Adrenal gland (tissue), 12 donors: Measurements from ENCODE around the gene LRRC10B. TPM values are rescaled to one million over a fixed set of nuclear protein-coding genes. Genes with fewer than 3 reads are reported as not detected.
A peak's percentile ranks its signal among the peaks of the same experiment; 100 is the strongest.

Experiments
- DNase-seq, 7 donors: peaks; one replicate each; pipeline ENCODE4 v3.0.0-alpha.2; 2019 to 2020
- H3K27ac ChIP-seq, 5 donors: fragments of 200-600 bp; sonication (generic) in 4 of 5; 1 replicate in 3 of 5; 2 replicates in 2 of 5; pipeline versions ENCODE4 v1.5.1 to v1.8.0; 2016 to 2020; ENCODE audit warnings: mild to moderate bottlenecking in 1 of 5
- H3K27me3 ChIP-seq: fragments of 200-600 bp; 2 replicates; pipeline ENCODE4 v1.8.0; 2021
- H3K36me3 ChIP-seq, 2 donors: fragments of 200-600 bp; replicated peaks in 1 of 2; 1 replicate in 1 of 2; 2 replicates in 1 of 2; pipeline versions ENCODE4 v1.5.1 to v1.8.0; 2018 to 2022
- H3K4me1 ChIP-seq, 2 donors: fragments of 200-600 bp; replicated peaks in 1 of 2; 1 replicate in 1 of 2; 2 replicates in 1 of 2; pipeline versions ENCODE4 v1.5.1 to v1.8.0; 2018 to 2021
- H3K4me3 ChIP-seq, 4 donors: fragments of 200-600 bp; sonication (generic) in 3 of 4; one replicate each; pipeline ENCODE4 v1.5.1; 2016 to 2018
- H3K9me3 ChIP-seq, 3 donors: fragments of 200-600 bp; sonication (generic) in 1 of 3; replicated peaks in 1 of 3; 1 replicate in 2 of 3; 2 replicates in 1 of 3; pipeline versions ENCODE4 v1.5.1 to v1.8.0; 2016 to 2021
- CTCF ChIP-seq, 6 experiments: fragments of 450-650 bp in 4 of 6; fragments of 200-600 bp in 2 of 6; sonication (generic) in 1 of 6; IDR thresholded peaks; 1 replicate in 5 of 6; 2 replicates in 1 of 6; pipeline versions ENCODE4 v1.5.1 to v1.8.0; 2016 to 2021; ENCODE audit warnings: antibody characterized with exemption in 6 of 6, mild to moderate bottlenecking in 2 of 6, moderate library complexity in 1 of 6
- POLR2A ChIP-seq, 2 donors: fragments of 450-650 bp; IDR thresholded peaks; one replicate each; pipeline ENCODE4 v1.6.1; 2017; ENCODE audit warnings: antibody characterized with exemption in 2 of 2, mild to moderate bottlenecking in 2 of 2, moderate library complexity in 1 of 2
- WGBS, 4 donors: extraction: QIAGEN DNeasy Blood & Tissue Kit in 2 of 4; methylation state at CpG; one replicate each; pipeline versions ENCODE4 v1.1.5 to v1.1.7; 2013 to 2017; 5-methylcytosine and 5-hydroxymethylcytosine counted together
- intact Hi-C, 2 donors: fragments of 100-400 bp; cut with DNase I; formaldehyde crosslinking; loops; one replicate each; pipeline versions ENCODE4 v1.14.1 to v1.15.0; 2022 to 2023
- polyA plus RNA-seq, 3 donors: library from polyadenylated mRNA; stranded (reverse); fragments of 200-250 nt in 2 of 3; fragments of 350-450 nt in 1 of 3; fragmentation: Illumina TruSeq in 1 of 3; extraction: RNeasy Lipid Tissue Mini Kit (QIAGEN cat#74804) in 1 of 3; gene quantifications; one replicate each; pipeline ENCODE4 v1.2.3, GENCODE V29; 2013 to 2014
- total RNA-seq, 9 donors: library from RNA; depleted of rRNA in 4 of 9; stranded (reverse); fragments of >200 nt in 4 of 9; fragments of 120-200 nt in 1 of 9; fragmentation: NEBNext Ultra II Directional in 1 of 9; extraction: Animal tissue kit (Norgen Biotek cat#: 25700) in 1 of 9; gene quantifications; one replicate each; pipeline versions ENCODE4 v1.1.0 to v1.2.4, GENCODE V29; 2013 to 2023
- donor health status: healthy with polysubstance abuse.
- donor health status: Bipolar disorder and iron deficiency.
- donor health status: DM: yes; HTN: yes; CAD: no.
- donor health status: DM: no; HTN: no; CAD: no.
- donor health status: DM: no; HTN: no; CAD: no.
- donor health status: DM: yes; HTN: yes; CAD: no.

LRRC10B gene
- total and polyA plus RNA-seq, 12 donors = 0.06 to 2.6 (median 1.1) TPM; not detected in 3

DNA sequence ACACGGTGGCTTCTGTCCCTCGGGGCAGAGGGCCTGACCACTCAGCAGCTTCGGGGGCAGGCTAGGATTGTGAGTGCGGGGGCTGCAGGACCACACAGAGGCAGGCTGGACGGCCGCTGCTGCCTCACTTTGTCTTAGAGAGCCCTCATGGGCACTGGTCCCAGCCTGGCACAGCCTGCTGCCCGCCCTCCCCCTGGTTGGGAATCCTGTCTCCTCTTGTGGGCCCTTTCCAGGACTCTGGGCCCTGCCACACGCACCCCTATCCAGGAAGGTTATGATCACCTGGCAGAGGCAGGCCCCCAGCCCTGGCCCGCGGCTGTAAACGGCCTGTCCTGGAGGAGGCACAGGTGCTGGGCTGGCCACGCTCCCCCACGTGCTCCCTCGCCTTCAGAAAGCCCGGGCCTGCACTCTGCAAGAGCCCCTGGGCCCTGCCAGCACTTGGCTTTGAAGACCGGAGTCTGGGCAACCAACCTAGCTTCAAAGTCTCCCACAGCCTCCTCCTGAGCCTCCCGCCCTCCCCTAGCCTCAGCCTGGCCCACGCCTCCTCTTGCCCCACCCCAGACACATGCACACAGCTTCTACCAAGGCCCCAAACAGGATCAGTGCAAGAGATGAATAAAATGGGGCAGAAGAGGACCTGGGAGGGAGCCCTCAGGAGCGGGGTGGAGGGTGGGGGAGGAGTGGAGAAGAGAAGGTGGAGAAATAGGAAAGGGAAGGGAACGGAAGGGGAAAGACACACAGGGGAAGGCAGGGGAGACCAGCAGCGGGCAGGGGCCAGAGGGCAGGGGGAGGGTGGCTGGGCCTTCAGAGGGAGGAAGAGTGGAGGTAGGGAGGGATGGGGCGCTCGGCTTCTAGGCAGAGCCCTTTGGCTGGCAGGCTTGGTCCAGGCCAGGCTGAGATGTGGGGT, 41.4 kb downstream of the LRRC10B start:
- intact Hi-C loops = no loop called here
- no peak for DNase-seq
- H3K4me3 ChIP-seq = no peak overlapping the region
- H3K27ac ChIP-seq = no peak overlapping the region
- no peak for TF ChIP-seq POLR2A (IDR thresholded peaks at IDR 0.05)
- TF ChIP-seq CTCF (IDR thresholded peaks at IDR 0.05) = no peak
- no peaks in the 10 kb centered on the region for H3K36me3 ChIP-seq
- no peaks in the 10 kb centered on the region for H3K4me1 ChIP-seq
- no peaks in the 10 kb centered on the region for H3K9me3 ChIP-seq
- WGBS, 4 donors = 84 to 93% (median 88%) methylated on average over 10 to 23 of the region's 23 CpGs
- H3K27me3 ChIP-seq = peaks cover 12% of the 10 kb centered on the region

DNA sequence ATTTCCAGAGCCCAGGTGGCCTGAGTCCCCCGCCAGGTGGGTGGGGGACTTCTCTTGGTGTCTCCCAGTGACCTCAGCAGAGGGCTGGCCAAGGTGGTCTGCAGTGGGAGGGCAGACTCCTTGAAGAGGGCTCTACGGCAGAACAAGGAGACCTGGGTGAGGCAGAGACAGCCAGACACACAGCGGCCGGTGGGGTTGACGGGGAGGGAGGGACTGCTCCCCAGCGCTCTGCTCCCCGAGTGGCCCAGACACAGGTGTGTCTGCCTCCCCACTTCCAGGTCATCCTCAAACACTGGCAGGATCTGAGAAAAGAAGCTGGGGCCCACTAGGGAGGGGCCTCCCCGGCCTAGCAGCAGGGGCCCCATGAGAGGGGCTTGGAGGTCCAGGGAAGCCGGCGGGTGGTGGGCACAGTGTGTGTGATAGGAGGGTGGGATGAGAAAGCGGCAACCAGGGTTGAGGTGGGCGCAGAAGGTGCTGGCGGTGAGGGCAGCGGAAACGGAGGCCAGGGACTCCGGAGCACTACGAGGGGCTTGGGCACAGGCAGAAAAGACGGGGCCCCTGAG, 42.2 kb downstream of the LRRC10B start:
- Histone ChIP-seq H3K4me1 (no peaks in the 10 kb centered on the region), H3K27ac (no peak overlapping the region), H3K4me3 (no peak overlapping the region), H3K27me3 (peaks cover 13% of the 10 kb centered on the region), H3K9me3 (no peaks in the 10 kb centered on the region), H3K36me3 (no peaks in the 10 kb centered on the region)
- WGBS, 4 donors = 84 to 91% (median 91%) methylated on average over 17 to 18 of the region's 18 CpGs
- intact Hi-C loops = no loop called here
- no peak for TF ChIP-seq CTCF (IDR thresholded peaks at IDR 0.05)
- no peak for TF ChIP-seq POLR2A (IDR thresholded peaks at IDR 0.05)
- DNase-seq = no peak

- Histone ChIP-seq H3K4me3 (no peak overlapping the region), H3K36me3 (no peaks in the 10 kb centered on the region), H3K4me1 (no peaks in the 10 kb centered on the region), H3K27me3 (peaks cover 18% of the 10 kb centered on the region), H3K27ac (no peak overlapping the region), H3K9me3 (no peaks in the 10 kb centered on the region)
- WGBS, 4 donors = 56 to 76% (median 63%) methylated on average over 2 to 12 of the region's 12 CpGs
- intact Hi-C loops = no loop called here
- peak; percentile 40 to 89 (median 56) for DNase-seq
- TF ChIP-seq POLR2A (IDR thresholded peaks at IDR 0.05) (peak in 1 of 2 donors; percentile 13), CTCF (IDR thresholded peaks at IDR 0.05) (no peak)
These were observed 43.1 kb downstream of the LRRC10B start for GRCh38 chr11:61551634-61552033.

- intact Hi-C loops = no loop called here
- H3K27me3 ChIP-seq = peaks cover 22% of the 10 kb centered on the region
- no peaks in the 10 kb centered on the region for H3K36me3 ChIP-seq
- 67 to 77% (median 70%) methylated on average over 9 to 13 of the region's 13 CpGs for WGBS, 4 donors
- H3K4me1 ChIP-seq = no peaks in the 10 kb centered on the region
- no peak for TF ChIP-seq POLR2A (IDR thresholded peaks at IDR 0.05)
- no peak for TF ChIP-seq CTCF (IDR thresholded peaks at IDR 0.05)
- no peak overlapping the region for H3K4me3 ChIP-seq
- no peak overlapping the region for H3K27ac ChIP-seq
- no peaks in the 10 kb centered on the region for H3K9me3 ChIP-seq
- DNase-seq = no peak
These were observed 43.6 kb downstream of the LRRC10B start for GRCh38 chr11:61552108-61552635.
